Measurements from ENCODE around the gene RTCB.

DNA sequence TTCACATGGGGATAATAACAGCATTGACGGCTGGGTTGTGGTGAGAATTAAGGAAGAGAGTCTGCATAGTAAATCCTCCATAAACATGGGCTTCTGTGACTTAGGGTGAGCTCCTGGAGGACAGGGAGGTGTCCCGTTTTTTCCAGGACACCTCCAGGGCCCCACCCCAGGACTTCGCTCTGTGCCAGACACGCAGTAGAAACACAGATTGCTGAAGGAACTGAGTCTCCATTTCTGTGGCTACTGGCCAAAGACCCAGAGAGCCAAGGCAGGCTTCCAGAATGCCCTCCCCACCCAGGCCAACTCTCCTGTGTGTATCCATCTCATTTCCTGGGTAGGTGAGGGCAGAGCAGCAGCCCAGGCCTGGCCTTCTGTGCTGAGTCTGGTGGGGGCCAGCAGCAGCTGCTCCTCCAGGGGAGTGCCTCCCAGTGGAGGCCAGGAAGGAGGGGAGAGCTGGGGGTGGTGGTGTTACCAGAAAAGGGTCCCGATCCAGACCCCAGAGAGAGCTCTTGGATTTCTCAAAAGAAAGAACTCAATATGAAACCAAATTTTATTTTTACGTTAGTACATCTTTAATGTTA lies 63.9 kb downstream of the RTCB start:
- TF ChIP-seq, protein P1, sequence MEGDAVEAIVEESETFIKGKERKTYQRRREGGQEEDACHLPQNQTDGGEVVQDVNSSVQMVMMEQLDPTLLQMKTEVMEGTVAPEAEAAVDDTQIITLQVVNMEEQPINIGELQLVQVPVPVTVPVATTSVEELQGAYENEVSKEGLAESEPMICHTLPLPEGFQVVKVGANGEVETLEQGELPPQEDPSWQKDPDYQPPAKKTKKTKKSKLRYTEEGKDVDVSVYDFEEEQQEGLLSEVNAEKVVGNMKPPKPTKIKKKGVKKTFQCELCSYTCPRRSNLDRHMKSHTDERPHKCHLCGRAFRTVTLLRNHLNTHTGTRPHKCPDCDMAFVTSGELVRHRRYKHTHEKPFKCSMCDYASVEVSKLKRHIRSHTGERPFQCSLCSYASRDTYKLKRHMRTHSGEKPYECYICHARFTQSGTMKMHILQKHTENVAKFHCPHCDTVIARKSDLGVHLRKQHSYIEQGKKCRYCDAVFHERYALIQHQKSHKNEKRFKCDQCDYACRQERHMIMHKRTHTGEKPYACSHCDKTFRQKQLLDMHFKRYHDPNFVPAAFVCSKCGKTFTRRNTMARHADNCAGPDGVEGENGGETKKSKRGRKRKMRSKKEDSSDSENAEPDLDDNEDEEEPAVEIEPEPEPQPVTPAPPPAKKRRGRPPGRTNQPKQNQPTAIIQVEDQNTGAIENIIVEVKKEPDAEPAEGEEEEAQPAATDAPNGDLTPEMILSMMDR (IDR thresholded peaks at IDR 0.05) = no peak
- TF ChIP-seq POLR2AphosphoS5 (IDR thresholded peaks at IDR 0.05) (no peak), POLR2A (IDR thresholded peaks at IDR 0.05) (no peak)

Measured in prostate gland (tissue), 2 donors.